Right cardiac atrium (tissue), 5 donors: Measurements from ENCODE around the gene KLHDC8A. TPM values are rescaled to one million over a fixed set of nuclear protein-coding genes. Genes with fewer than 3 reads are reported as not detected.

ENCODE experiments used
- ATAC-seq, 2 donors: fragments of 200-7000 bp; cut with Tn5 transposase; one replicate each; pipeline versions ENCODE4 v1.8.0 to v1.9.1; 2020; ENCODE audit warnings: moderate library complexity in 2 of 2, mild to moderate bottlenecking in 1 of 2
- DNase-seq, 3 donors: peaks; one replicate each; pipeline ENCODE4 v3.0.0-alpha.2; 2020
- H3K27ac ChIP-seq: one replicate; pipeline ENCODE4 v1.5.1; 2013; ENCODE audit warnings: mild to moderate bottlenecking, low read length, control low read depth, moderate library complexity
- H3K27me3 ChIP-seq: one replicate; pipeline ENCODE4 v1.6.1; 2013; ENCODE audit not compliant: control insufficient read depth, insufficient read depth
- H3K4me1 ChIP-seq: one replicate; pipeline ENCODE4 v1.6.1; 2013; ENCODE audit warnings: low read length; ENCODE audit not compliant: control insufficient read depth, insufficient read depth
- H3K4me3 ChIP-seq: one replicate; pipeline ENCODE4 v1.5.1; 2013; ENCODE audit warnings: low read length, control low read depth
- H3K9me3 ChIP-seq: one replicate; pipeline ENCODE4 v1.6.1; 2013; ENCODE audit warnings: low read length; ENCODE audit not compliant: control insufficient read depth
- WGBS: extraction: QIAGEN DNeasy Blood & Tissue Kit; methylation state at CpG from one replicate; pipeline ENCODE4 v1.1.7; 2013; 5-methylcytosine and 5-hydroxymethylcytosine counted together
- intact Hi-C, 4 donors: fragments of 100-400 bp; cut with DNase I; formaldehyde crosslinking; loops; one replicate each; pipeline versions ENCODE4 v1.11.0 to v1.14.0; 2022 to 2023
- polyA plus RNA-seq: library from polyadenylated mRNA; stranded (reverse); fragments of 200-250 nt; gene quantifications from one replicate; pipeline ENCODE4 v1.2.3, GENCODE V29; 2013
- total RNA-seq, 4 donors: library from RNA; stranded (reverse); fragmentation: NEBNext Ultra II Directional; extraction: Animal tissue kit (Norgen Biotek cat#: 25700); gene quantifications; one replicate each; pipeline ENCODE4 v1.2.1, GENCODE V29; 2021
- donor health status: healthy with polysubstance abuse.
- donor health status: DM: no; HTN: yes; CAD: no.
- donor health status: DM: no; HTN: no; CAD: no.
- donor health status: DM: no; HTN: yes; CAD: no; lungs with severe emphysema.
- donor health status: DM: yes; HTN: yes; CAD: no.

The KLHDC8A gene
- total and polyA plus RNA-seq, 5 donors = 0.35 to 0.71 (median 0.47) TPM

DNA sequence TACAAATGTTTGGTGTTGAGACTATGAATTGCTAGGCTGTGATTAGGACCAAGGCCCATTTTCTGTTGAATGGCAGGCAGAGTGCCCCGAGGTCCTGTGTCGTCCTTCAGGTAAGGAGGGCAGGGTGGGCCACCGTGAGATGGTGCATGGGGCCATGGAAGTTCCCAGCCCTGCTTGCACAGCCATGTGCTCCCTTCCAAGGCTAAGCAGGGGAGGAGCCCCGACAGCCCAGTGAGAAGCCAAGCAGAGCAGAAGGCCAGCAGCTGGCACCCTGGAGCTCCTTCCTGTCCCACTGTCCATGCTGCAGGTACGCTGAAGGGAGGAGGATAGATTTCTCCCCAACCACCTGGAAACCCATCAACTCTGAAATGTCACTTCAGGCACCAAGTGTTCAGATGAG lies 27.0 kb downstream of the KLHDC8A start:
- no peaks in the 10 kb centered on the region for H3K9me3 ChIP-seq
- DNase-seq = peak in 1 of 3 donors; percentile 25
- WGBS = 82% methylated on average over 5 of the region's 5 CpGs
- H3K27me3 ChIP-seq = no peaks in the 10 kb centered on the region
- no peak for ATAC-seq
- intact Hi-C loops = no loop called here
- H3K4me3 ChIP-seq = no peak overlapping the region
- H3K4me1 ChIP-seq = no peaks in the 10 kb centered on the region
- H3K27ac ChIP-seq = no peak overlapping the region

DNA sequence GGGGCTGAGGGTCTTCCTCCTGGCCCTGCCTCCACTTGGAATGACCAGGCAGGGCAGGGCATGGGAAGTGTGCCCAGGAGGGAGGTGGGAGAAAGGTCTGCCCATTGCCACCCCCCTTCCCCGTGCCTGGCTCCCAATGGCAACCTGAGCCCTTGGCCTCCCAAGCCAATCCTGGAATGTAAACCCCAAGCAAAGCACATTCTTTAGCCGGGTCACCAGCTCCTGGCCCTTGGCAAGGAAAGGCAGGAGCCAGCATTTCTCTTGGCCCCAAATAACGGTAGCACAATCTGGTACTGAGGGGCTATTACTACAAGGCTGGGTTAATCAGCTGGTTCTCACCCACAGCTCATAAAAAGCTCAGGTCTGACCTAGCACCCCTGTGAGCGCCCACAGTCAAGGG lies 28.2 kb downstream of the KLHDC8A start:
- Histone ChIP-seq H3K9me3 (no peaks in the 10 kb centered on the region), H3K27me3 (no peaks in the 10 kb centered on the region), H3K4me1 (no peaks in the 10 kb centered on the region), H3K4me3 (no peak overlapping the region), H3K27ac (no peak overlapping the region)
- intact Hi-C loops = no loop called here
- DNase-seq (no peak), ATAC-seq (no peak)
- WGBS = 73% methylated on average over 4 of the region's 4 CpGs

DNA sequence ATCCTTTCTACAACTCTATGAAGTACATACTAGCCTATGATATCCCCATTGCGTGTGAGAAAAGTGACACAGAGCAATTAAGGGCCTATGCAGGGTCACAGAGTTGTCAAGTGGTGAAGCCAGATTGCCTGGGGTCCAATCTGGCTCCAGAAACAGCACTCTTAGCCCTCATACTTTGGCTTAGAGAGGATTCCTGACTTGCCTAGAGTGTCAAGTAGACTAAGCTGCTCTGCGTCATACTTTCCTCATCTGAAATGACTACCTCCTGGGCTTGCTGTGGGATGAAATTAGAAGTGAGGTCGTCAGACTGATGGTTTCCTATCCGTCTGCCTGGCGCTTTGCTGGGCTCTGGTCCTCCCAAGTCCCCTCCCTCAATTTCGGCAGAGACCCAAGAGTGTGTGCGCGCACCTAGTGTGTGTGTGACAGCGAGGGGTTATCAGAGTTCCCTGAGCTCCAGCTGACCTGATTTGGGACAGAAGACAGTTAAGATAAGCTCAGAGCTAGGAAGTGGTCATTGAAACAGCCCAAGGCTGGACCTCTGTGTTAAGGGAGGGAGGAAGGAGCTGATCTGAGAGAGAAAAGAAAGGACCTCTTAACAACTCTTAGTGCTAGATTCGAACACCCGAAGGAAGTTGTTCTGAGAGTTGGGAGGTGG lies 29.8 kb downstream of the KLHDC8A start:
- ATAC-seq = no peak
- 63% methylated on average over 11 of the region's 11 CpGs for WGBS

DNA sequence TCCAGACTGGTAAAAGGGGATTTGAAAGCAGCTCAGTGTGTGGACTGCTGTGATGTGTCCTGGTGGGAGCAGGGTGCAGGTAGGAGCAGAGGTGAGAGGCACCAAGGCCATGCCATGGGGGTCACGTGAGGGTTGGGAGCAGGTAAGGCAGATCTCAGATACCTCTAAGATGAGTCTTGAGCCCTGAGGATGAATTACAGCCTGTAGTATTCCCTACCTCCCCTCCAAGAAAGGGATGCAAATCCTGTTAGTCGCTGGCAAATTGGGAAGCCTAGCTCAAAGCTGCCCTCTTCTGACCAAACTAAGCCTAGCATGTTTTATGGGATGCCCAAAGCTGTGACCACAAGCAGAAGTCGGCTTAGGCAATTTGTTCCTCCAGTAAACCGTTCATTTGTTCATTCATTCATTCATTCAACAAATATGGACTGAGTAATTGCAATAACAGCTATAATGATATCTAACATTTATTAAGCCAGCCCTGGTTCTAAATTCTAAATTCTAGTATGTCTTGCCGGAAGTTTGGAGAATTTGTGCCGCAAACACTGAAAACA lies 31.3 kb downstream of the KLHDC8A start:
- intact Hi-C loops = loop anchor here (1.0 to 2.0 kb wide), 4 partner anchors 51 to 54 kb away; no protein-coding TSS in a partner anchor
- H3K9me3 ChIP-seq = no peaks in the 10 kb centered on the region
- 33% methylated on average over 6 of the region's 6 CpGs for WGBS
- H3K27me3 ChIP-seq = no peaks in the 10 kb centered on the region
- no peak overlapping the region for H3K4me3 ChIP-seq
- no peak overlapping the region for H3K27ac ChIP-seq
- DNase-seq (peak in 1 of 3 donors; percentile 38), ATAC-seq (peak; percentile 10 to 20)
- no peaks in the 10 kb centered on the region for H3K4me1 ChIP-seq

More for the DNA sequence above, 29.8 kb downstream of the KLHDC8A start:
- intact Hi-C loops = no loop called here
- H3K27me3 ChIP-seq = no peaks in the 10 kb centered on the region
- DNase-seq = no peak
- no peaks in the 10 kb centered on the region for H3K4me1 ChIP-seq
- H3K27ac ChIP-seq = no peak overlapping the region
- H3K9me3 ChIP-seq = no peaks in the 10 kb centered on the region
- no peak overlapping the region for H3K4me3 ChIP-seq

DNA sequence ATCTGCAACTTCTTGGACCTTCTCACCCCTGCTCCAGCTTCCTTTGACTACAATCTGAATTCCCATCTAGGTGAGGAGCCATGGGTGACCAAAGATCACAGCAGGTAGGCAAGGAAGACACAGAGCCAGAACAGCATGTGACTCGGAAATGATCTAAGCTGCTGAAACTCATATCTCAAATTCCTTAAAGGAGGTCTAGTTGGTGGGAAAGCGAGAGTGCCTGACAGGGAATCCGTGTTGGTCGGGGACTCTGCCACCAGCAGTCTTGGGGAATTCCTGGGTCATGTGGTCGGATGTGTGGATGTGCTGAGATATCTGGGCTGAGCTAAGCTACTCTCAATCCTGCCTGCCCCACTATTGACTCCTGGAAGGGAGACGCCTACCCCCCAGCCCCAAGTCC lies 31.9 kb downstream of the KLHDC8A start:
- no peaks in the 10 kb centered on the region for H3K27me3 ChIP-seq
- no peaks in the 10 kb centered on the region for H3K9me3 ChIP-seq
- ATAC-seq = no peak
- H3K4me3 ChIP-seq = no peak overlapping the region
- no peak for DNase-seq
- intact Hi-C loops = loop anchor here (1.0 to 2.0 kb wide), 4 partner anchors 50 to 53 kb away; no protein-coding TSS in a partner anchor
- WGBS = 39% methylated on average over 6 of the region's 6 CpGs
- H3K27ac ChIP-seq = no peak overlapping the region
- no peaks in the 10 kb centered on the region for H3K4me1 ChIP-seq

DNA sequence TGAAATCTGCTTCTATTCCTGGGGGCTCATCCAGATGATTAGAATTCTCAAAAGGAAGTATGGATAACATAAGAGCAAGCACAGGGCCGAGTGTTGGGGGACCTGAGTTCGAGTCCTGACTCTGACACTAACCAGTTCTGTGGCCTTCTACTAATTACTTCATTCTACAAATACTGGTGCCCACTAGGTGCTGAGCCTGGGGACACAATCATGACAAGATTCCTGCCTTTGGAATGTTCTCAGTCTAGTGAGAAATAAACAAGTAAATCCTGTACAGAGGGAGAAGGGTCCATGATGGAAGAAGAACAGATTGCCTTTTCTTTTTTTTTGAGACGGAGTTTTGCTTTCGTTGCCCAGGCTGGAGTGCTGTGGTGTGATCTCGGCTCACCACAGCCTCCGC lies 32.9 kb downstream of the KLHDC8A start:
- Histone ChIP-seq H3K9me3 (no peaks in the 10 kb centered on the region), H3K27ac (no peak overlapping the region), H3K27me3 (no peaks in the 10 kb centered on the region), H3K4me3 (no peak overlapping the region), H3K4me1 (peaks cover 3% of the 10 kb centered on the region)
- DNase-seq (no peak), ATAC-seq (no peak)
- intact Hi-C loops = loop anchor here in 3 of 4 donors (2.0 kb wide), 2 partner anchors 49 to 51 kb away; no protein-coding TSS in a partner anchor
- 91% methylated on average over 6 of the region's 6 CpGs for WGBS

DNA sequence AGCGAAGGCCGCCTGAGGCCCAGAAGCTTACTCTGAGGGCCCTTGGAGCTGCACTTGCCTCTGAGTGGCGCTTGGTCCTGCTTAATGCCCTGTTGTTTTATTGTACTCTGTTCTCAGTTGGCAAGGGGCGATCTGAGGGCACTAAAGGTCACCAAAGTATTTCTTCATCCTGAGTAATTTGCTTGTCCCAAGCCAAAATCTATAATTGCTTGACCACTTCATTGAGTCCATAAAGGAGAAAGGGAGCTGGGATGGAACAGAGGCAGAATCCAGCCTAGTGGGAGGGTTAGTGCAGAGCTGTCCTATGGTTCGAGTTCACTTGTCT lies 34.8 kb downstream of the KLHDC8A start:
- Histone ChIP-seq H3K4me3 (no peak overlapping the region), H3K4me1 (peaks cover 14% of the 10 kb centered on the region), H3K27me3 (no peaks in the 10 kb centered on the region), H3K27ac (peak overlapping the region; percentile 12), H3K9me3 (no peaks in the 10 kb centered on the region)
- WGBS = 47% methylated on average over 5 of the region's 5 CpGs
- ATAC-seq (no peak), DNase-seq (no peak)
- intact Hi-C loops = loop anchor here in 1 of 4 donors (2.0 kb wide), 1 partner anchor 47 kb away; no protein-coding TSS in a partner anchor

DNA sequence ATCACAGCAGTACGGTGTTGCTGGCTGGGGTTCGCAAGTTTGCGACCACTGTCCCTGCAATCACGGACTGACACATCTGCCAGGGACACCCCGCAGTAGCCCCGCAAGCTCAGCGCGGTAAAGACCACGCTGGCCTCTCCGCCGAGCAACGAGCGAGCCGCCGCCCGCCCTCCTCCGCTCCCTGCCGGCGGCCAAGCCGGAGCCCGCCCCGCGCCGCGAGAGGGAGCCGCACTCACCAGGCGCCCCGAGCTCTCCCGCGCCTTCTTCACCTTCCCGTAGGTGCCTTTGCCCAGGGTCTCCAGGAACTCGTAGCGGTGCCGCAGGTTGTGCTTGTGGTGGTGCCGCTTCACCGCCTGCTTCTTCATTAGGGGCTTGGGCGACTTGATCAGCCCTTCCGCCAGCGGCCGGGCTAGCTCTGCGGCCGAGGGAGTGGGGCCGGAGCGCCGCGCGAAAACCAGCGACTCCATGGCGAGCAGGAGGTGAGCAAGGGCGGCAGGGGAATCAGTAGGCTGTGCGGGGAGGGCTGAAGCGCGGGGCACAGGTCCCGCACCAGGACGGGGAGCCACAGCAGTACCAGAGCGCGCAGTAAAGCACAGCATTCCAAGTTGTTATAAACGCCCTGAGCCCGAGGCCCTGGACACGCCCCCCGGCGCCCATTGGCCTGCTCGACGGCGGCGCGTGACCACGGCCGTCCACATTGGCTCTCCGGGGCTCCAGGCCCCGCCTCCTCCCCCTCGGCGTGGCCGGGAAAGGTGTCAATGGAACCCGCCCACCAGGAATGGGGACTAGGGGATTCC lies 35.4 kb downstream of the KLHDC8A start, which contains the start of gene NUAK2:
NUAK2 (minus strand) TSS at position 584 of the 797 bp plus-strand sequence; CDS start at position 467, 117 bp downstream.
- H3K27me3 ChIP-seq = no peaks in the 10 kb centered on the region
- H3K9me3 ChIP-seq = no peaks in the 10 kb centered on the region
- peak within 1 kb of the TSS; percentile 57 for H3K27ac ChIP-seq
- H3K4me1 ChIP-seq = peaks cover 16% of the 10 kb centered on the region
- intact Hi-C loops = no loop called here
- WGBS = under 1% methylated on average over 75 of the region's 75 CpGs
- H3K4me3 ChIP-seq = peak within 1 kb of the TSS; percentile 53
- peak; percentile 94 to 97 for ATAC-seq
- peak; percentile 91 to 97 (median 96) for DNase-seq

DNA sequence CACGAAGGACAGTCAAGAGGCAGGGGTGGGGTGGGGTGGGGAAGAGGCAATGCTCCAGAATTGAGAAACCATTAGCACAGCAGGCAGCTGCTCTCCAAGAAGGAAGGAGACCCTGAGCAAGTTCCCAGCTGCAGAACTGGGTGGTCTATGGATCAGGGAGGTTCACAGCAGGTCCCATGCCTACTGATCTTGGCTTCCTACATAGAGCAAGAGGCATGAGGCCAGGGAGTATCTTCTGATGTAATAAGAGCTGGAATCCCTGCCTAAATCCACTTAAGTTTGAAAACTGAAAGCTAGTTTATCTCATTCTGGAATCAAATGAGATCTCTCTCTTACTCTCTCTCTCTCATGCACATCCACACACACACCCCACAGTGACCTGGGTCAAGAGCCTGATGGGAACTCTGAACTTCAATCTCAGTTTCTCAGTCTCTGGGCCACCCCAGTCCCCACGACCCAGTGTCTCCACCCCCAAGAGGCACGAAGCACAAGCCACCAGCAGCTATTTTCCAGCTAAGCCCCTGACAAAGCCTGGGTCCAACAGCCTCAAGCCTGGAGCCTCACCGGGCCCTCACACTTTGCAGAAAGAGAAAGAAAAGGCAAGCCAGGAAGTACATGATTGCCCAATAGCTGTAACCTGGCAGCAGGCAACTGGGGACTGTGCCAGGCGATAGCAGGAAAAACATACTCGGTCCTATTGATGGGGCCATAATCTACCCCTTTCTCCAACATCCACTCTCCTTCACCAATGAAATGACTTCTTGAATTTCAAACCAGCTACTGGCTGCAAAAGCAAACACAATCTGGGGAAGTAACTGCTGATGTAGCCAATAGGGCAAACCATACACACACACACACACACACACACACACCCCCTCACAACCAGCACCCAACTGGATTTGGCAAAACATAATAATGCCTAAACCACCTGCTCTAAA lies 37.4 kb downstream of the KLHDC8A start:
- intact Hi-C loops = no loop called here
- H3K27me3 ChIP-seq = no peaks in the 10 kb centered on the region
- peak overlapping the region; percentile 38 for H3K27ac ChIP-seq
- peak; percentile 52 to 86 (median 74) for DNase-seq
- 27% methylated on average over 6 of the region's 6 CpGs for WGBS
- no peak overlapping the region for H3K4me3 ChIP-seq
- no peaks in the 10 kb centered on the region for H3K9me3 ChIP-seq
- peak; percentile 17 to 37 for ATAC-seq
- H3K4me1 ChIP-seq = peaks cover 16% of the 10 kb centered on the region

DNA sequence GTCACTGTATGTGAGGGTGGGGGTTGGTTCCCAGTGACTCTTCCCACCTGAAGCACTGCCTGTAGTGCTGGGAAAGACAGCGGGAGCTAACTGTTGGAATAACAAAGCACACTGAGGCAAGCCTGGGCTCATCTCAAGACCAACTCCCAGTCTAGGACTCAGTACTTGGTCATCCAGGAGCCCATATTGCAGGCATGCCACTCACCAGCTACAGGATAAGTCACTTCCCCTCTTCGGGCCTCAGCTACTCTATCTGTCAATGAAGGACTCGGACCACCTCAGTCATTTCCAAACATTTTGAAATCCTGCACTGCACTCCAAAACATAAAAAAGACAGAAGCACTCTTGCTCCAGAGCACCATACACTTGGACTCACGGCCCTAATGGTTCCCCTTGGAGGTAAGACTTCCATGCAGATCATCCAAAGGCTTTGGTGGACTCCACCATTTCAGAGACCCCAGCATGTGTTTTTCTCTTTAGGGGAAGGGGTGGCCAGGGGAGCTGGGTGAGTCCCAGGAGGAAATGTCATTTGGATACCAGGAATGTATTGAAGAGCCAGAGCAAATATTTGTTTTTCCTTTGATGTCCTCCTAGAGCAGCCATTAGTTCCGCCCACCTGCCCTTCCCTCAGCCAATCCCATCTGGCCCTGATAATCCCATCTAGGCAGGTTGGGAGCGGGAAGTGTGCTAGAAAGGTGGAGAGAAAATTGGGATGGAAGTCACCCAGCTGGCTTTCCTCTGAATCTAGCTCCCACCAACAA lies 38.3 kb downstream of the KLHDC8A start:
- 88% methylated on average over 6 of the region's 6 CpGs for WGBS
- no peaks in the 10 kb centered on the region for H3K9me3 ChIP-seq
- H3K4me3 ChIP-seq = no peak overlapping the region
- no peaks in the 10 kb centered on the region for H3K27me3 ChIP-seq
- H3K27ac ChIP-seq = peak overlapping the region; percentile 16
- peak in 1 of 3 donors; percentile 21 for DNase-seq
- no peak for ATAC-seq
- H3K4me1 ChIP-seq = peaks cover 21% of the 10 kb centered on the region
- intact Hi-C loops = no loop called here
